HG03103 (cell line): ENCODE measurements around the gene KIAA1328.
"Not testable (repeated sequence)": the region's sequence is repeated elsewhere in the genome, so short reads cannot be mapped to it uniquely, and the experiment has no call there.

Experiments
- ATAC-seq: cut with Tn5 transposase; IDR thresholded peaks from one replicate; pipeline ENCODE4 v1.9.1; 2021; ENCODE audit warnings: low read depth; ENCODE audit not compliant: unreplicated experiment

The KIAA1328 gene

DNA sequence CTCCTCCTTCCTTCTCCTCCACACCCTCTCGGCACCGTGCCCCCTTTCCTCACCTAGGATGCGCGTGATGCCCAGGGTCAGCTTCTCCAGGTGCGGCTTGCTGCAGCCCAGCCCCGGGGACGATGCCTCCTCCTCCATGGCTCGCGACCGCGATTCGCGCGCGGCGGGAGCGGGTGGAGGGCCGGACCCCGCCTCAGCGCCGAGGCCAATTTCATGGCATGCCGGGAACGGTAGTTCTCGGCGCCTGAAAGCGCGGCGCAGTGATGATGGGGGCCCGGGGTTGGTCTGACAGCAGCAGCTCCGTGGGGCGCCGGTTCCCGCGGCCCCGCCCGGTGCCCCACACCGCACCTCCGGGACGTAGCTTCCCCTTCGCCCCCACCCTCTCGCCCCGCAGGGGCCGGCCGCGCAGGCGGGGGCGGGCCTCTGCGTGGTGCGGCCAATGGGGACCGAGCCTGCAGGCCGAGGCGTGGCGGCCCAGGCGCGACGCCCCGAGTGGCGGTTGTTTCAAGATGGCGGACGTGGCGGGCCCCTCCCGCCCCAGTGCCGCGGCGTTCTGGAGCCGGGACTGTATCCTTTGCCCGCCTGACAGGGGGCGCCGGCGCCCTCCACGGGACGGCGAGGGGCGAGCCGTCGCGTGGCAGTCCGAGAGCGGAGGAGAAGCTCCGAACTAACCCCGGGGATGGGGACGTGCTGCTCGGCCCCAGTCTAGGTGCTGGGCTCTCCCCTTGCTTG, at the start of gene KIAA1328, which contains the start of gene TPGS2:
Gene KIAA1328, plus strand, starts transcription at position 498 of the 732 bp plus-strand sequence. Its CDS starts 12 bp downstream, at position 510.
Gene TPGS2, minus strand, starts transcription at position 373 of the 732 bp plus-strand sequence. Its CDS starts 235 bp downstream, at position 138.
- peak; percentile 84 for ATAC-seq

GRCh38 chr18:36780748-36781147, 48.2 kb upstream of the KIAA1328 start:
- no peak for ATAC-seq

DNA sequence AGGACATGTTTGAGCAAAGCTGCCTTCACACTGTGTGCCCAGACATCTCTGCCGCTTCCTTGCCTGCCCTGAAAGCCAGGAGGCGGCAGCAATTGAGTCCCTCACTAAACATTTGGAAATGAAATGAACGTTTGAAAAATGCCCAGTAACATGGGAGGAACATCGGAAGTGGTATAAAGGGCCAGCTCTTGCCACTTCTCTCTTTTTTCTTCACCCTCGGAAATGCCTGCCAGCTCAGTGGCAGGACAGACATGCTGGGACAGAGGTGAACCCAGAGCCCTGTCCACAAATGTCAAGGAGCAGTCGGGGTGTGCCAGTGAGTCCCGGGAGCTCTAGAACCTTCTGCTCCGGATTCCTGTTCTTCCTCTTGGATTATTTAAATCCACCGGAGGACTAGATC, 46.2 kb upstream of the KIAA1328 start:
- ATAC-seq, result no peak

DNA sequence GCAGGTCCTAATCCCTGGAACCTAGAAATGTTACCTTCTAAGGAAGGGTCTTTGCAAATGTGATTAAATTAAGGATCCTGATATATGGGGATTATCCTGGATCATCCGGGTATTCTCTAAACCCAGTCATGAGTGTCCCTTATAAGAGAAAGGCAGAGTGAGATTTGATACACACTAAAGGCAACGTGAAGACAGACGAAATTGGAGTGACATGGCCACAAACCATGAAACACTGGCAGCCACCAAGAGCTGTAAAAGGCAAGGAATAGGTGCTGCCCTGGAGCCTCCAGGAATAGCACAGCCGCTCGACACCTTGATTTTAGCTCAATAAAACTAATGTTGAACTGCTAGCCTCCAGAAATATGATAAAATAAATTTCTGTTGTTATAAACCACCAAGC, 45.1 kb upstream of the KIAA1328 start:
- ATAC-seq, result no peak

- no peak for ATAC-seq
These were observed 42.2 kb upstream of the KIAA1328 start for GRCh38 chr18:36786686-36787085.

DNA sequence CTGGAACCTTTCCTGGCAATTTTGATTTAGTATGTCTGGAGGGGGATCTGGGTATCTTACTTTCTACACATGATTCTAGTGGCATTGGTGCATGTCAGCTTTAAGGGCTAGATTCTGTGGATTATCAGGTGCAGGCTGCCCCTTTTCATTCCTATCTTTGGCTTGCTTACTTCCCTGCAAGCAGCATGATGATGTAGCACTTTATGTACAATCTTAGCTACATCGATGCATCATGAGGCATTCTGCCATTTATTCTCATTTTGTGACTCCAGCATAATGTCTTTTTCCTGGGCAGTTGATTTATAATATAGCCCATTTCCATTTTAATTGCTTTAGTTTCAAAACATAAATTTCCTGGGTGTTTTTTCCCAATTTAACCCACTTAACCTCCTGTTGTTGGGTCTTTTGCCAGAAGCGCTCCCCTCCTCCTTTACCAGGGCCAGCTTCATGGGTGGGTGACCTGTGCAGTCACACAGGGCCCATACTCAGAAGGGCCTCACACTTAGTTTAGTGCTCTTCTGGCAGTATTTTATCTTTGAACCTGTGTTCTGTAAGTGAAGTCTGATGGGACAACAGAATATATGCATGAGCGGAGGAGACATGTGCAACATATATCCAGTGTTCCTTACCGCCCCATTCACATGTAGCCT, 36.2 kb upstream of the KIAA1328 start:
- no peak for ATAC-seq

GRCh38 chr18:36798738-36799473, 30.0 kb upstream of the KIAA1328 start:
- no peak for ATAC-seq

DNA sequence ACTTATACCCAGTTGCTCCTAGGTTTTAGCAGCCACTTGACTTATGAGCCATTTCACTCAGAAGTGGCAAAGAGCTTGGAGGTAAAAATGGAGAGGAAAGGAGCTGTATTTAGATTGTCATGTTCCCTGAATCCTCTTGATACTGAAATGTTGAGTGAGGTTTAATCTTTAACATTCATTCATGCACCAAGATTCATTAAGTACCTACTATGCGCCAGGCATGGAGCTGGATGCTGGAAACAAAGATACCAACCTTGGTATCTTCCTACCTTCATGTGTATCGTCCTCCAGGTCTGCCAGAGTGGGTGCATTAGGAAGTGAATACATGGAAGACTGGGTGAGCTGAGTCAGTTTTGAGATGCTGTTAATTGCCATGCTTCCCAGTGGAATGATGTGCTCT, 23.8 kb upstream of the KIAA1328 start:
- no peak for ATAC-seq

- ATAC-seq, result no peak
These were observed 20.2 kb upstream of the KIAA1328 start for GRCh38 chr18:36808681-36809080.

GRCh38 chr18:36809590-36810381, 19.1 kb upstream of the KIAA1328 start:
- peak; percentile 97 for ATAC-seq

DNA sequence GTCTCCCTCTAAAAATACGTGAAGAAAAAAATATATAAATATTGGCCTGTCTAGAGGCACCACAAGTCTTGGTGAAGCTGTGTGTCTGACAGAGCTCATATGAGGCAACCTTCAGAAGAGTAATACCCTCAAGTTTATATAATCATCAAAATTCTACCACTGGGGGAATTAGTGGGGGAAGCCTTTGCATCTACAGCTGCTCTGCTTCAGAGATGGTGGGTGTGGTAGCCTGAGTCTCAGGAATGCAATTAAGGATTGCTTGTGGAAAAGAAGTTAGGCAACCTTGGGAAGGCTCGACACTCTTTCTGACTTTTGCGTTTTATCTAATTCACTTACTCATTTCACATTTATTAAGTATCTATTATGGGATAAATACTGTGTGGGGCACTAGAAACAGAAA, 17.5 kb upstream of the KIAA1328 start:
- ATAC-seq, result no peak

GRCh38 chr18:36811955-36812354, 17.0 kb upstream of the KIAA1328 start:
- no peak for ATAC-seq

- ATAC-seq, result no peak
These were observed 16.2 kb upstream of the KIAA1328 start for GRCh38 chr18:36812678-36813077.

GRCh38 chr18:36813101-36813775, 15.7 kb upstream of the KIAA1328 start:
- ATAC-seq, result no peak

DNA sequence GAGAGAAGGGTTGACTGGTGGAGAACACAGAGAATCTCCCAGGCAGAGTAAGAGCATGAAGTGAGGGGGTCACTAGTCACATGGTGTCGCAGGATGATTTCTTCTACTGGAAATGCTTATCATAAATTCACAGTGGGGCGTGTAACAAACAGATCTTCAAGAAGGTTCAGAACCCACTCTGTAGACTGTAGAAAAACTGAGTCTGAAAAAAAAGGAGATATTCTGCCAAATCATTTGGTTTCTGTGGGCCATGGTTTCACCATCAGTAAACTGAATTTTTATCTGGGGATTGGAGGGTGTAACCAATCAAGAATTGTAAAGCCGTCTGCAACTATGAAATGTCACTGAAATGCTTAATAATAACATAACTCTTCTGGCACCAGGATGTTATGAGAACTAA, 15.1 kb upstream of the KIAA1328 start:
- ATAC-seq, result no peak

DNA sequence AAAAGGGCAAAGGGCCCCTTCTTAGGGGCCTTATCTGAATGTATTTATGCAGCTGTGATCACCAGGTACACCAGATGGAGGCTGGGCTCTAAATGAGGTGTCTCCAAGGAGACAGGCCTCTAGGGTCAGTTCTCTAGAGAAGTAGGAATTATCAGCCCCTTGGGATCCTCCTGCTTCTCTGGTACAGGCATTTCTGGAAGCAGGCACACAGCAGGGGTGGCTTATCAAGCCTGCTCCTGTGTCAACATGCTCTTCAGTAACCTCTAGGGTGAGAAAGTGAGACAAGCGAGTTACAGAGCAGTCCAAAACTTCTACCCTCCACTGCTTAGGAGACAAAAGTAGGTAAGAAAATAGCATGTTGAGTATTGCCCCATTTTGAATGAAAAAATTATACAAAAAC, 13.9 kb upstream of the KIAA1328 start:
- ATAC-seq, result no peak

DNA sequence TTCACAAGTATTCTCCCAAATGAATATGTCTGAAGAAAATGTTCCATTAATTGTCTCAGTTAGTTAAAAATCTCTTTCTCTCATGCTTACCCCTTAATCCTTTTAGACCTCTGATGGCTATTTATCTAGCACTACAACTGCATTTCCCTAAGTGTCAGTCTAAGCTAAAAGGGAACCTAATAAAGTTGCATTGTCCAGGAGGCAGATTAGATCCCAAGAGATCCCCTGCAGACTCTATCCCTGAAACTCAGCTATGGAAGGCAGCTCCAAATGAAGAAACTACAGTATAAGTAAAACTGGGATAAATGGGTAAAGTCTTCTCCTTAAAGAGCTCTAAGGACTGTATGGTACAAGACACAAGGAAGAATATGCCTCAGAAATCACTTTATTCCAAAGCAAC, 12.8 kb upstream of the KIAA1328 start:
- ATAC-seq, result not testable (repeated sequence)

GRCh38 chr18:36817039-36817438, 11.9 kb upstream of the KIAA1328 start:
- ATAC-seq, result no peak

- ATAC-seq, result no peak
These were observed 10.3 kb upstream of the KIAA1328 start for GRCh38 chr18:36818652-36819051.

DNA sequence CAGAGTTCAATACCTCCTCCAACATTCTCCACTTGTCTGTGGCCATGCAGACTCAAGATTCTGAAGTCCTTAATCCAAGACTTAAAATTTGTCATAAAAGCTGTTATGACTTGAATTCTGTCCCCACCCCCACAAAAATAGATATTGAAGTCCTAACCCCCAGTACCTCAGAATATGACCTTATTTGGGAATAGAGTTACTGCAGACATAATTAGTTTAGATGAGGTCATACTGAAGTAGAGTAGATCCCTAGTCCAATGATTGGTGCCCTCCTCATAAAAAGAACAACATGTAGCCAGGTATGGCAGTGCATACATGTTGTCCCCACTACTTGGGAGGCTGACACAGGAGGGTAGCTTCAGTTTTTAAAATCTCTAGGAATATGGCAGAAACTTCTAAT, 9.3 kb upstream of the KIAA1328 start:
- ATAC-seq, result no peak
